ENCODE data around the gene CADM4.
"Not testable (repeated sequence)": the region's sequence is repeated elsewhere in the genome, so short reads cannot be mapped to it uniquely, and the experiment has no call there.

Gene CADM4, protein sequence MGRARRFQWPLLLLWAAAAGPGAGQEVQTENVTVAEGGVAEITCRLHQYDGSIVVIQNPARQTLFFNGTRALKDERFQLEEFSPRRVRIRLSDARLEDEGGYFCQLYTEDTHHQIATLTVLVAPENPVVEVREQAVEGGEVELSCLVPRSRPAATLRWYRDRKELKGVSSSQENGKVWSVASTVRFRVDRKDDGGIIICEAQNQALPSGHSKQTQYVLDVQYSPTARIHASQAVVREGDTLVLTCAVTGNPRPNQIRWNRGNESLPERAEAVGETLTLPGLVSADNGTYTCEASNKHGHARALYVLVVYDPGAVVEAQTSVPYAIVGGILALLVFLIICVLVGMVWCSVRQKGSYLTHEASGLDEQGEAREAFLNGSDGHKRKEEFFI

GRCh38 chr19:43639519-43640423 is at the start of gene CADM4:
CADM4 (minus strand) TSS chr19:43639850; CDS start chr19:43639790, 60 bp downstream.
- H3K9me3 Mint-ChIP-seq = no peaks in the 10 kb centered on the region
- ATAC-seq (replicated peaks) (peak; percentile 68 to 76), DNase-seq (no peak)
- H3K27ac Mint-ChIP-seq = peak within 1 kb of the TSS; percentile 70
- peaks cover 20 to 33% of the 10 kb centered on the region in 2 donors for H3K4me1 Mint-ChIP-seq
- no peaks in the 10 kb centered on the region for H3K36me3 Mint-ChIP-seq
- peak within 1 kb of the TSS; percentile 82 to 87 for H3K4me3 Mint-ChIP-seq
- H3K27me3 Mint-ChIP-seq = peaks cover 52 to 68% of the 10 kb centered on the region in 2 donors

GRCh38 chr19:43688059-43688701 is 48.5 kb upstream of the CADM4 start:
- Mint-ChIP-seq H3K27me3 (peaks cover 9 to 16% of the 10 kb centered on the region in 2 donors), H3K4me1 (peaks cover 0 to 8% of the 10 kb centered on the region in 2 donors), H3K27ac (no peak overlapping the region), H3K36me3 (peaks cover 0 to 3% of the 10 kb centered on the region in 2 donors), H3K9me3 (peaks cover 6 to 10% of the 10 kb centered on the region in 2 donors), H3K4me3 (no peak overlapping the region)
- DNase-seq (no peak), ATAC-seq (replicated peaks) (no peak)

- Mint-ChIP-seq H3K27me3 (peaks cover 6 to 15% of the 10 kb centered on the region in 2 donors), H3K36me3 (peaks cover 0 to 3% of the 10 kb centered on the region in 2 donors), H3K4me3 (no peak overlapping the region), H3K9me3 (peaks cover 5 to 10% of the 10 kb centered on the region in 2 donors), H3K27ac (no peak overlapping the region), H3K4me1 (peaks cover 0 to 8% of the 10 kb centered on the region in 2 donors)
- DNase-seq (no peak), ATAC-seq (replicated peaks) (no peak)
These were observed 48.0 kb upstream of the CADM4 start for GRCh38 chr19:43687660-43687997.

- Mint-ChIP-seq H3K27ac (no peak overlapping the region), H3K4me1 (peaks cover 0 to 8% of the 10 kb centered on the region in 2 donors), H3K9me3 (no peaks in the 10 kb centered on the region), H3K27me3 (peaks cover 0 to 10% of the 10 kb centered on the region in 2 donors), H3K4me3 (no peak overlapping the region), H3K36me3 (no peaks in the 10 kb centered on the region)
- peak; percentile 61 to 85 for ATAC-seq (replicated peaks)
- peak; percentile 20 for DNase-seq
These were observed 44.7 kb upstream of the CADM4 start for GRCh38 chr19:43684326-43684725.

- H3K4me3 Mint-ChIP-seq = no peak overlapping the region
These were observed 44.3 kb upstream of the CADM4 start for GRCh38 chr19:43683905-43684304.

DNA sequence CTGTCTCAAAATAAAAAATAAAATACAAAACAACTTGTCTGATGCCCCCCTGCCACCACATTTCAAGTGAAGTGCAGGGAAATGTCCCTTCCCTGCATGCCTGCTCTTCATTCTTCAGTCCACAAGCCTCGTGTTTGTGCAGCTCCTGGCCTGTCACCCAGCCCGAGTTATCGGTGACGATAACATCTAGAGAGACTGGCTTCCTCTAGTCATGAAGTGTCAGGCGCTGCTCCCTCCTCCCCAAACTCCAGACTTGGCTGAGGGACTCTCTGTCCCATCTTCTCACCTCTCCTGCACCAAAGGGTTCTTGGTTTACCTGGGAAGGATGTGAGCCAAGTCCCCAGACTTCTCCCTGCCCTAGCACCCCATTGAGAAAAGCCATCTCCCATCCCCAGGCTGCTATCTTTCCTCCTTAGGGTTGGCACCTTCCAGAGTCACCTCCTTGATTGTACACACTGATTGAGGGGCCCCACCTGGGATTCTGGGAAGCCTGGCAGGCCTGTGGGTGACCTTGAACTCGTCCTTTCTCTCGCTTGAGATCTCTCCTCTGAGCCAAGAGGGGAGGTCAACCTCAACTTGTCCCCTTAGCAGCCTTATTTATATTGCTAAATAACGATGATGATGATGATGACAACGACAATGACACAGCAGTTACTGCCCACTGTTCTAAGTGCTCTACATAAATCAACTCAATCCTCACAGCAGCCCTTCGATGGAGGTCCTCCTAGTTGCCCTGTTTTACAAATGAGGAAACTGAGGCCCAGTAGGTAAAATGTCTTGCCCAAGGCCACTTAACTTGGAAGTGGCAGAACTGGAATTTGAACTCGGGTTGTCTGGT is 43.4 kb upstream of the CADM4 start:
- DNase-seq (no peak), ATAC-seq (replicated peaks) (no peak)
- Mint-ChIP-seq H3K9me3 (no peaks in the 10 kb centered on the region), H3K27ac (no peak overlapping the region), H3K36me3 (no peaks in the 10 kb centered on the region), H3K4me1 (peaks cover 0 to 8% of the 10 kb centered on the region in 2 donors), H3K4me3 (no peak overlapping the region), H3K27me3 (peaks cover 0 to 10% of the 10 kb centered on the region in 2 donors)

More at GRCh38 chr19:43683905-43684304, 44.3 kb upstream of the CADM4 start:
- H3K27ac Mint-ChIP-seq = no peak overlapping the region
- H3K36me3 Mint-ChIP-seq = no peaks in the 10 kb centered on the region
- H3K27me3 Mint-ChIP-seq = peaks cover 0 to 10% of the 10 kb centered on the region in 2 donors
- DNase-seq = no peak
- peak in 1 of 2 donors; percentile 12 for ATAC-seq (replicated peaks)
- no peaks in the 10 kb centered on the region for H3K9me3 Mint-ChIP-seq
- peaks cover 0 to 8% of the 10 kb centered on the region in 2 donors for H3K4me1 Mint-ChIP-seq

DNA sequence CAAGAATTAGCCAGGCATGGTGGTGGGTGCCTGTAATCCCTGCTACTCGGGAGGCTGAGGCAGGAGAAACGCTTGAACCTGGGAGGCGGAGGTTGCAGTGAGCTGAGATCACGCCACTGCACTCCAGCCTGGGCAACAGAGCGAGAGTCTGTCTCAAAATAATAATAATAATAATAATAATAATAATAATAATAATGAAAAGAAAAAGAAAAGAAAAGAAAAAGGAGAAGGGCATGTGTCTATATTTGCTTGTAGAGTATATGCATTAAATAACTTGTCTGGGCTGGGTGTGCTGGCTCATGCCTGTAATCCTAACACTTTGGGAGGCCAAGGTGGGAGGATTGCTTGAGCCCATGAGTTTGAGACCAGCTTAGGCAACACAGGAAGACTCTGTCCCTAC is 42.6 kb upstream of the CADM4 start:
- H3K4me1 Mint-ChIP-seq; H3K4me3 Mint-ChIP-seq; H3K27me3 Mint-ChIP-seq; ATAC-seq (replicated peaks); H3K9me3 Mint-ChIP-seq; H3K36me3 Mint-ChIP-seq; H3K27ac Mint-ChIP-seq; DNase-seq: not testable (repeated sequence)

DNA sequence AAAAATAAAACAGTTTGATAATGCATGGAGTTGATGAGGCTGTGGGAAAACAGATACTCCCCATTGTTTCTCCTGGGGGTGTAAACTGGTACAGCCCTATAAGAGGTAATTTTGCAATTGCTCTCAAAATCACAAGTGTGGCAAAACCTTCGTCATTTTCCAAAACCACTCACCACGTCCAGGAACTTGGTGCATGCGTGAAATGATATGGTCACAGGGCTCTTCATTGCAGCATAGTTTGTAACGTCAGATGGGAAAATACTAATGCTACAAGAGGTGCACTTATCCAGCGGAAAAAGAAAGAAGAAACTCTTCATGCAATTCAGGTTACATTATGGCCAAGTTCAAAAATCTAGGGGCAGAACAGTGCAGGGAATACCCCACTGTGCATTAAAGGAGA is 42.2 kb upstream of the CADM4 start:
- no peak for ATAC-seq (replicated peaks)
- Mint-ChIP-seq H3K27me3 (peaks cover 0 to 12% of the 10 kb centered on the region in 2 donors), H3K4me3 (no peak overlapping the region), H3K36me3 (no peaks in the 10 kb centered on the region), H3K9me3 (no peaks in the 10 kb centered on the region), H3K27ac (no peak overlapping the region), H3K4me1 (peaks cover 0 to 8% of the 10 kb centered on the region in 2 donors)
- DNase-seq = no peak

- Mint-ChIP-seq H3K9me3 (no peaks in the 10 kb centered on the region), H3K36me3 (no peaks in the 10 kb centered on the region), H3K27me3 (peaks cover 0 to 12% of the 10 kb centered on the region in 2 donors), H3K27ac (peak overlapping the region; percentile 20), H3K4me3 (no peak overlapping the region), H3K4me1 (peaks cover 6 to 7% of the 10 kb centered on the region in 2 donors)
- ATAC-seq (replicated peaks) = no peak
- no peak for DNase-seq
These were observed 39.0 kb upstream of the CADM4 start for GRCh38 chr19:43678512-43679261.

GRCh38 chr19:43675906-43676305 is 36.3 kb upstream of the CADM4 start:
- DNase-seq = no peak
- H3K4me3 Mint-ChIP-seq = no peak overlapping the region
- peaks cover 6 to 17% of the 10 kb centered on the region in 2 donors for H3K27me3 Mint-ChIP-seq
- no peaks in the 10 kb centered on the region for H3K36me3 Mint-ChIP-seq
- H3K9me3 Mint-ChIP-seq = no peaks in the 10 kb centered on the region
- ATAC-seq (replicated peaks) = no peak
- no peak overlapping the region for H3K27ac Mint-ChIP-seq
- H3K4me1 Mint-ChIP-seq = peaks cover 6 to 7% of the 10 kb centered on the region in 2 donors

DNA sequence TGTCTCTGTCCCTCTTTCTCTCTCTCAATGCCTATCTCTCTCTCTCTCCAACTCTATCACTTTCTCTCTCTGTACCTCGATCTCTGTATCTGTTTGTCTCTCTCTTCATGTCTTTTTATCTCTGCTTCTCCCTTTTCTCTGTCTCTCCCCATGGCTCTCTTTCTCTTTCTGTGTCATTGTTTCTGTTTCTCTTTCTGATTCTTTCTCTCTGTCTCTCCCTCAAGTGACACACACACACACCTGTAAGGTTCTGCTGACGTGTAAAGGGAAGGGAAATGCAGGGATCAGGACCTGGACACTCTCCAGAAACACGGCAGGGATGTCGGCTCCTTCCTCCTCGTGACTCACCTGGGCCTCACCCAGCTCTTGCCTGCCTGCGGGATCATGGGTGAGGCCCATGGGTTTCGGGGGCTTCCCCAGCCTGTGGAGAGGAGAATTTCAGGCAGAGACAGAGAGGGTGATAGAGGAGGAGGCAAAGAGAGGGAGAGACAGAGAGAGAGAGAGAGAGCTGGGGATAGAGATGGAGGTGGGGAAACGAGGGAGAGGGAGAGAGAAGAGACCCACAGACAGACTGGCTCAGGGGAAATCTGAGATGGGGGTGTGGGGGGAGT is 35.7 kb upstream of the CADM4 start:
- Mint-ChIP-seq H3K27me3 (peaks cover 12 to 17% of the 10 kb centered on the region in 2 donors), H3K9me3 (no peaks in the 10 kb centered on the region), H3K36me3 (no peaks in the 10 kb centered on the region), H3K27ac (peak overlapping the region; percentile 2), H3K4me1 (peaks cover 6 to 7% of the 10 kb centered on the region in 2 donors), H3K4me3 (no peak overlapping the region)
- DNase-seq = no peak
- ATAC-seq (replicated peaks) = peak; percentile 21 to 54

GRCh38 chr19:43674596-43674995 is 34.9 kb upstream of the CADM4 start:
- H3K27me3 Mint-ChIP-seq = peaks cover 17 to 19% of the 10 kb centered on the region in 2 donors
- H3K9me3 Mint-ChIP-seq = no peaks in the 10 kb centered on the region
- no peak overlapping the region for H3K27ac Mint-ChIP-seq
- ATAC-seq (replicated peaks) = no peak
- H3K4me3 Mint-ChIP-seq = no peak overlapping the region
- H3K36me3 Mint-ChIP-seq = no peaks in the 10 kb centered on the region
- DNase-seq = no peak
- peaks cover 14% of the 10 kb centered on the region in 2 donors for H3K4me1 Mint-ChIP-seq

Data from stimulated activated naive B cell treated with anti-CD40 and anti-IgM and Interleukin-4, amounts not matched to agents 10 μg/mL and 1 μg/mL and 100 μg/mL, for 72 hours (primary cell).